WTC11 (cell line): Measurements from ENCODE around the gene FBN2. TPM values are rescaled to one million over a fixed set of nuclear protein-coding genes. Genes with fewer than 3 reads are reported as not detected.

Source experiments
- ATAC-seq: fragments of 200-7000 bp; cut with Tn5 transposase; 2 replicates; pipeline ENCODE4 v1.10.0; 2021; ENCODE audit warnings: mild to moderate bottlenecking, moderate library complexity
- CTCF ChIA-PET: fragments of 300-600 bp; sonication (Branson Sonifier 250); formaldehyde crosslinking; loops from one replicate; lab custom pipeline; 2021; ENCODE audit warnings: antibody characterized with exemption; lab: Charles Lee
- POLR2A ChIA-PET: fragments of 350-600 bp; sonication (Branson Sonifier 250); formaldehyde crosslinking; loops from one replicate; lab custom pipeline; 2021; ENCODE audit warnings: antibody characterized with exemption; lab: Charles Lee
- DNase-seq: peaks from one replicate; pipeline ENCODE4 v3.0.0; 2021; ENCODE audit warnings: low spot score
- H3K27ac Mint-ChIP-seq: 2 replicates; pipeline ENCODE4 v1.8.0; 2021; ENCODE audit warnings: mixed read lengths
- H3K27me3 Mint-ChIP-seq: 2 replicates; pipeline ENCODE4 v1.8.0; 2021; ENCODE audit warnings: low read depth, mild to moderate bottlenecking, moderate library complexity, mixed read lengths
- H3K36me3 Mint-ChIP-seq: 2 replicates; pipeline ENCODE4 v1.8.0; 2021; ENCODE audit warnings: mixed read lengths
- H3K4me1 Mint-ChIP-seq: 2 replicates; pipeline ENCODE4 v1.8.0; 2022; ENCODE audit warnings: mixed read lengths
- H3K4me3 Mint-ChIP-seq: 2 replicates; pipeline ENCODE4 v1.8.0; 2021; ENCODE audit warnings: mild to moderate bottlenecking, moderate library complexity, mixed read lengths
- H3K9me3 Mint-ChIP-seq: 2 replicates; pipeline ENCODE4 v1.8.0; 2021; ENCODE audit warnings: mixed read lengths
- ATF1 ChIP-seq: sonication (generic); formaldehyde crosslinking; IDR thresholded peaks from 2 replicates; pipeline ENCODE4 v1.8.1; 2023; ENCODE audit warnings: mild to moderate bottlenecking, moderate library complexity, missing genetic modification reagents
- ATF3 ChIP-seq: sonication (generic); formaldehyde crosslinking; conservative IDR thresholded peaks from 2 replicates; pipeline ENCODE4 v1.8.1; 2022; ENCODE audit warnings: mild to moderate bottlenecking, missing genetic modification reagents
- ATF6 ChIP-seq: sonication (generic); formaldehyde crosslinking; IDR thresholded peaks from 2 replicates; pipeline ENCODE4 v1.8.1; 2023; ENCODE audit warnings: mild to moderate bottlenecking, missing genetic modification reagents
- CREB1 ChIP-seq: sonication (generic); formaldehyde crosslinking; IDR thresholded peaks from 2 replicates; pipeline ENCODE4 v1.8.0; 2023; ENCODE audit warnings: mild to moderate bottlenecking, missing genetic modification reagents
- FOXK1 ChIP-seq: sonication (generic); formaldehyde crosslinking; IDR thresholded peaks from 2 replicates; pipeline ENCODE4 v1.8.0; 2022; ENCODE audit warnings: mild to moderate bottlenecking, moderate library complexity, missing genetic modification reagents
- KAT7 ChIP-seq: sonication (generic); formaldehyde crosslinking; IDR thresholded peaks from 2 replicates; pipeline ENCODE4 v1.8.1; 2023; ENCODE audit warnings: missing genetic modification reagents, mild to moderate bottlenecking, borderline replicate concordance
- RELA ChIP-seq: sonication (generic); formaldehyde crosslinking; IDR thresholded peaks from 2 replicates; pipeline ENCODE4 v1.8.1; 2022; ENCODE audit warnings: missing genetic modification reagents, mild to moderate bottlenecking, borderline replicate concordance
- SMAD3 ChIP-seq: sonication (generic); formaldehyde crosslinking; IDR thresholded peaks from 2 replicates; pipeline ENCODE4 v1.8.0; 2022; ENCODE audit warnings: missing genetic modification reagents, mild to moderate bottlenecking, borderline replicate concordance
- SMAD4 ChIP-seq: sonication (generic); formaldehyde crosslinking; IDR thresholded peaks from 2 replicates; pipeline ENCODE4 v1.8.0; 2022; ENCODE audit warnings: mild to moderate bottlenecking, missing genetic modification reagents
- STAT6 ChIP-seq: sonication (generic); formaldehyde crosslinking; conservative IDR thresholded peaks from 2 replicates; pipeline ENCODE4 v1.8.1; 2023; ENCODE audit warnings: mild to moderate bottlenecking, low read depth, missing genetic modification reagents, moderate library complexity
- ZNF219 ChIP-seq: sonication (generic); formaldehyde crosslinking; IDR thresholded peaks from 2 replicates; pipeline ENCODE4 v1.8.0; 2023; ENCODE audit warnings: missing genetic modification reagents, mild to moderate bottlenecking, borderline replicate concordance
- ZNF281 ChIP-seq: sonication (generic); formaldehyde crosslinking; IDR thresholded peaks from 2 replicates; pipeline ENCODE4 v1.8.0; 2023; ENCODE audit warnings: mild to moderate bottlenecking, missing genetic modification reagents
- ZNF396 ChIP-seq: fragments of 250-450 bp; sonication (Bioruptor Pico); IDR thresholded peaks from 2 replicates; pipeline ENCODE4 v1.8.0; 2021; ENCODE audit warnings: mild to moderate bottlenecking, moderate library complexity, borderline replicate concordance
- total RNA-seq: library from RNA; stranded (reverse); gene quantifications from 3 replicates; pipeline ENCODE4 v1.2.3, GENCODE V29; 2021
- TF ChIP-seq, protein P1 (sequence below): sonication (generic); formaldehyde crosslinking; IDR thresholded peaks from 2 replicates; pipeline ENCODE4 v1.8.0; 2023; ENCODE audit warnings: missing genetic modification reagents
- TF ChIP-seq, protein P2 (sequence below): sonication (generic); formaldehyde crosslinking; IDR thresholded peaks from 2 replicates; pipeline ENCODE4 v1.8.0; 2023; ENCODE audit warnings: missing genetic modification reagents, mild to moderate bottlenecking, borderline replicate concordance

FBN2 gene
- total RNA-seq, 1 experiment from 2014 or later, result 56.7 TPM

- TF ChIP-seq ZNF281 (CRISPR knock-in tag) (no peak), ZNF396 (CRISPR knock-in tag) (no peak), ZNF219 (CRISPR knock-in tag) (no peak), CREB1 (no peak), SMAD4 (CRISPR knock-in tag) (no peak), SMAD3 (CRISPR knock-in tag) (no peak), ATF1 (CRISPR knock-in tag) (no peak)
- TF ChIP-seq, protein P1, sequence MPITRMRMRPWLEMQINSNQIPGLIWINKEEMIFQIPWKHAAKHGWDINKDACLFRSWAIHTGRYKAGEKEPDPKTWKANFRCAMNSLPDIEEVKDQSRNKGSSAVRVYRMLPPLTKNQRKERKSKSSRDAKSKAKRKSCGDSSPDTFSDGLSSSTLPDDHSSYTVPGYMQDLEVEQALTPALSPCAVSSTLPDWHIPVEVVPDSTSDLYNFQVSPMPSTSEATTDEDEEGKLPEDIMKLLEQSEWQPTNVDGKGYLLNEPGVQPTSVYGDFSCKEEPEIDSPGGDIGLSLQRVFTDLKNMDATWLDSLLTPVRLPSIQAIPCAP (CRISPR knock-in tag), result no peak
- TF ChIP-seq, protein P2, sequence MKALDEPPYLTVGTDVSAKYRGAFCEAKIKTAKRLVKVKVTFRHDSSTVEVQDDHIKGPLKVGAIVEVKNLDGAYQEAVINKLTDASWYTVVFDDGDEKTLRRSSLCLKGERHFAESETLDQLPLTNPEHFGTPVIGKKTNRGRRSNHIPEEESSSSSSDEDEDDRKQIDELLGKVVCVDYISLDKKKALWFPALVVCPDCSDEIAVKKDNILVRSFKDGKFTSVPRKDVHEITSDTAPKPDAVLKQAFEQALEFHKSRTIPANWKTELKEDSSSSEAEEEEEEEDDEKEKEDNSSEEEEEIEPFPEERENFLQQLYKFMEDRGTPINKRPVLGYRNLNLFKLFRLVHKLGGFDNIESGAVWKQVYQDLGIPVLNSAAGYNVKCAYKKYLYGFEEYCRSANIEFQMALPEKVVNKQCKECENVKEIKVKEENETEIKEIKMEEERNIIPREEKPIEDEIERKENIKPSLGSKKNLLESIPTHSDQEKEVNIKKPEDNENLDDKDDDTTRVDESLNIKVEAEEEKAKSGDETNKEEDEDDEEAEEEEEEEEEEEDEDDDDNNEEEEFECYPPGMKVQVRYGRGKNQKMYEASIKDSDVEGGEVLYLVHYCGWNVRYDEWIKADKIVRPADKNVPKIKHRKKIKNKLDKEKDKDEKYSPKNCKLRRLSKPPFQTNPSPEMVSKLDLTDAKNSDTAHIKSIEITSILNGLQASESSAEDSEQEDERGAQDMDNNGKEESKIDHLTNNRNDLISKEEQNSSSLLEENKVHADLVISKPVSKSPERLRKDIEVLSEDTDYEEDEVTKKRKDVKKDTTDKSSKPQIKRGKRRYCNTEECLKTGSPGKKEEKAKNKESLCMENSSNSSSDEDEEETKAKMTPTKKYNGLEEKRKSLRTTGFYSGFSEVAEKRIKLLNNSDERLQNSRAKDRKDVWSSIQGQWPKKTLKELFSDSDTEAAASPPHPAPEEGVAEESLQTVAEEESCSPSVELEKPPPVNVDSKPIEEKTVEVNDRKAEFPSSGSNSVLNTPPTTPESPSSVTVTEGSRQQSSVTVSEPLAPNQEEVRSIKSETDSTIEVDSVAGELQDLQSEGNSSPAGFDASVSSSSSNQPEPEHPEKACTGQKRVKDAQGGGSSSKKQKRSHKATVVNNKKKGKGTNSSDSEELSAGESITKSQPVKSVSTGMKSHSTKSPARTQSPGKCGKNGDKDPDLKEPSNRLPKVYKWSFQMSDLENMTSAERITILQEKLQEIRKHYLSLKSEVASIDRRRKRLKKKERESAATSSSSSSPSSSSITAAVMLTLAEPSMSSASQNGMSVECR (CRISPR knock-in tag), result no peak
Measured at GRCh38 chr5:128264564-128265360, 273.3 kb downstream of the FBN2 start (continued).

DNA sequence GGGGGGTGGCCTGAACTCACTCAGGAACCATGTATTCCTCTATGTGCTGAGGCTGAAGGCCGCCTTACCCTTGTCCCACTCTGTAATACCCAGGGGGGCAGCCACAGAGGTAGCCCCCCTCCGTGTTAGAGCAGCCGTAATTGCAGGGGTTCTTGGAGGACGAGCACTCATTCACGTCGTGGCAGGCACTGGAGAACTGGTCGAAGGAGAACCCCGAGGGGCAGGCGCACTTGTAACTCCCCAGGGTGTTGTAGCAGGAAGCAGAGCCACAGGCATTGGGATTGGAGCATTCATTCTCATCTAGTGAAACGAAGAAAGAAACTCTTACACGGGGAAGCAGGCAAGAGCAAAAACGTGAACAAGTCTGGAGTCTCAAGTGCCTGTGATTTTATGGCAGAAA lies 274.7 kb downstream of the FBN2 start:
- peaks cover 3% of the 10 kb centered on the region for H3K9me3 Mint-ChIP-seq
- ChIA-PET CTCF (no interaction called here), POLR2A (no interaction called here)
- H3K4me3 Mint-ChIP-seq, result no peak overlapping the region
- no peak overlapping the region for H3K27ac Mint-ChIP-seq
- peaks cover 24% of the 10 kb centered on the region for H3K36me3 Mint-ChIP-seq
- no peak for DNase-seq
- peaks cover 12% of the 10 kb centered on the region for H3K4me1 Mint-ChIP-seq
- ATAC-seq, result peak; percentile 28
- TF ChIP-seq STAT6 (CRISPR knock-in tag) (no peak), KAT7 (no peak), ATF6 (no peak), FOXK1 (CRISPR knock-in tag) (no peak), ATF3 (no peak), RELA (CRISPR knock-in tag) (no peak)
- H3K27me3 Mint-ChIP-seq, result no peaks in the 10 kb centered on the region
